ENCODE data around the gene AP4M1.

The AP4M1 gene

DNA sequence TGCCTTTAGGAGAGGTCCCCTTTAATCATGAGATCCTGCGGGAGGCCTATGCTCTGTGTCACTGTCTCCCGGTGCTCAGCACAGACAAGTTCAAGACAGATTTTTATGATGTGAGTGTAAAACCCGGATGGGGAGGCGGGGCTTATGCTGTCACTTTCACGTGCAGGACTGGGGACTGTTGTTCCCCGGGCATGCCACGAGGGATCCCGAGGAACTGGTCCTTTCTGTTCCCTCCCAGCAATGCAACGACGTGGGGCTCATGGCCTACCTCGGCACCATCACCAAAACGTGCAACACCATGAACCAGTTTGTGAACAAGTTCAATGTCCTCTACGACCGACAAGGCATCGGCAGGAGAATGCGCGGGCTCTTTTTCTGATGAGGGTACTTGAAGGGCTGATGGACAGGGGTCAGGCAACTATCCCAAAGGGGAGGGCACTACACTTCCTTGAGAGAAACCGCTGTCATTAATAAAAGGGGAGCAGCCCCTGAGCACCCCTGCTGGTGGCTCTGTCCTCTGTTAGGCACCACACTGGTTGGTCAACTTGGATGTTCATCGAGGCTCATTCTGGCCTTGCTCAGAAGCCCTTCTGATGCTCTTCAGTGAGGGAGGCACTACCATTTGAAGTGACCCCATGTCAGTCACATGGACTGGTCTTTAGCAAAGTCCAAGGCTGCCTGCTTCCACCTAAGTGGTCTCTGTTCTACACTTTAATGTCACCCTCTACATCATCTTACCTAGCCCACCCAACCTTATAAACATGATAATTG, 9.8 kb upstream of the AP4M1 start:
- no peak overlapping the region for H3K4me3 ChIP-seq (ENCODE audit: low read depth, low read length)
- peaks cover 8% of the 10 kb centered on the region for H3K4me1 ChIP-seq (ENCODE audit: control insufficient read depth, insufficient read depth, low read length)
- CTCF ChIA-PET = interaction anchor here (0.7 kb wide), 1 partner anchor 9 kb away, joined by 3 read pairs; no protein-coding TSS in a partner anchor
- POLR2A ChIA-PET = interaction anchor here (1.1 to 7.9 kb wide), 5 partner anchors 9 to 57 kb away, joined by 3 to 115 read pairs (median 4); partner anchors contain the start of genes AP4M1, LAMTOR4, MBLAC1 and MCM7
- no peak overlapping the region; the same call in 1 of the 2 replicates for H3K27ac ChIP-seq (ENCODE audit: extremely low read depth, low read depth, low read length)
- no peaks in the 10 kb centered on the region for H3K9me3 ChIP-seq (ENCODE audit: control insufficient read depth, insufficient read depth, low read depth, low read length)
- peaks cover 30 to 64% of the 10 kb centered on the region in 2 experiments for H3K36me3 ChIP-seq (ENCODE audit: control insufficient read depth in 2 of 2, insufficient read depth in 1 of 2, low read length in 2 of 2)
- TF ChIP-seq ZNF530 (tag by site-specific recombination; IDR thresholded peaks at IDR 0.05; ENCODE audit: low read depth) (no peak), ZNF10 (tag by site-specific recombination; IDR thresholded peaks at IDR 0.05) (0 out of 2 replicates have a peak, but pooled peaks have one; percentile 10), HOXC10 (CRISPR knock-in tag; IDR thresholded peaks at IDR 0.05) (no peak), ZNF174 (tag by site-specific recombination; IDR thresholded peaks at IDR 0.05) (no peak), REST (tag by site-specific recombination; IDR thresholded peaks at IDR 0.05) (no peak), ZXDB (tag by site-specific recombination; IDR thresholded peaks at IDR 0.05) (no peak), ZBTB21 (tag by site-specific recombination; IDR thresholded peaks at IDR 0.05) (no peak), ZBTB8A (tag by site-specific recombination; IDR thresholded peaks at IDR 0.05) (no peak), PRDM10 (tag by site-specific recombination; IDR thresholded peaks at IDR 0.05) (peak; percentile 79), SCRT2 (tag by site-specific recombination; IDR thresholded peaks at IDR 0.05) (no peak), ZNF223 (tag by site-specific recombination; IDR thresholded peaks at IDR 0.05) (no peak), ZEB2 (tag by site-specific recombination; IDR thresholded peaks at IDR 0.05) (peak; percentile 38; the same call in 1 of the 2 replicates), ZNF501 (tag by site-specific recombination; IDR thresholded peaks at IDR 0.05) (no peak), ZNF140 (tag by site-specific recombination; IDR thresholded peaks at IDR 0.05) (no peak), ZNF37A (tag by site-specific recombination; IDR thresholded peaks at IDR 0.05) (no peak), ZNF449 (tag by site-specific recombination; IDR thresholded peaks at IDR 0.05) (0 out of 2 replicates have a peak, but pooled peaks have one; percentile 5), ZNF48 (tag by site-specific recombination; IDR thresholded peaks at IDR 0.05) (no peak), ZNF391 (tag by site-specific recombination; IDR thresholded peaks at IDR 0.05; ENCODE audit: borderline replicate concordance, low read depth) (no peak), ZNF707 (tag by site-specific recombination; IDR thresholded peaks at IDR 0.05) (no peak), SETDB1 (IDR thresholded peaks at IDR 0.05; ENCODE audit: insufficient read length, low read length) (no peak)
- TF ChIP-seq, protein P1, sequence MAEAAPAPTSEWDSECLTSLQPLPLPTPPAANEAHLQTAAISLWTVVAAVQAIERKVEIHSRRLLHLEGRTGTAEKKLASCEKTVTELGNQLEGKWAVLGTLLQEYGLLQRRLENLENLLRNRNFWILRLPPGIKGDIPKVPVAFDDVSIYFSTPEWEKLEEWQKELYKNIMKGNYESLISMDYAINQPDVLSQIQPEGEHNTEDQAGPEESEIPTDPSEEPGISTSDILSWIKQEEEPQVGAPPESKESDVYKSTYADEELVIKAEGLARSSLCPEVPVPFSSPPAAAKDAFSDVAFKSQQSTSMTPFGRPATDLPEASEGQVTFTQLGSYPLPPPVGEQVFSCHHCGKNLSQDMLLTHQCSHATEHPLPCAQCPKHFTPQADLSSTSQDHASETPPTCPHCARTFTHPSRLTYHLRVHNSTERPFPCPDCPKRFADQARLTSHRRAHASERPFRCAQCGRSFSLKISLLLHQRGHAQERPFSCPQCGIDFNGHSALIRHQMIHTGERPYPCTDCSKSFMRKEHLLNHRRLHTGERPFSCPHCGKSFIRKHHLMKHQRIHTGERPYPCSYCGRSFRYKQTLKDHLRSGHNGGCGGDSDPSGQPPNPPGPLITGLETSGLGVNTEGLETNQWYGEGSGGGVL (tag by site-specific recombination; IDR thresholded peaks at IDR 0.05) = no peak
- TF ChIP-seq, protein P2, sequence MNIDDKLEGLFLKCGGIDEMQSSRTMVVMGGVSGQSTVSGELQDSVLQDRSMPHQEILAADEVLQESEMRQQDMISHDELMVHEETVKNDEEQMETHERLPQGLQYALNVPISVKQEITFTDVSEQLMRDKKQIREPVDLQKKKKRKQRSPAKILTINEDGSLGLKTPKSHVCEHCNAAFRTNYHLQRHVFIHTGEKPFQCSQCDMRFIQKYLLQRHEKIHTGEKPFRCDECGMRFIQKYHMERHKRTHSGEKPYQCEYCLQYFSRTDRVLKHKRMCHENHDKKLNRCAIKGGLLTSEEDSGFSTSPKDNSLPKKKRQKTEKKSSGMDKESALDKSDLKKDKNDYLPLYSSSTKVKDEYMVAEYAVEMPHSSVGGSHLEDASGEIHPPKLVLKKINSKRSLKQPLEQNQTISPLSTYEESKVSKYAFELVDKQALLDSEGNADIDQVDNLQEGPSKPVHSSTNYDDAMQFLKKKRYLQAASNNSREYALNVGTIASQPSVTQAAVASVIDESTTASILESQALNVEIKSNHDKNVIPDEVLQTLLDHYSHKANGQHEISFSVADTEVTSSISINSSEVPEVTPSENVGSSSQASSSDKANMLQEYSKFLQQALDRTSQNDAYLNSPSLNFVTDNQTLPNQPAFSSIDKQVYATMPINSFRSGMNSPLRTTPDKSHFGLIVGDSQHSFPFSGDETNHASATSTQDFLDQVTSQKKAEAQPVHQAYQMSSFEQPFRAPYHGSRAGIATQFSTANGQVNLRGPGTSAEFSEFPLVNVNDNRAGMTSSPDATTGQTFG (tag by site-specific recombination; IDR thresholded peaks at IDR 0.05; ENCODE audit: borderline replicate concordance) = no peak
- TF ChIP-seq, protein P3, sequence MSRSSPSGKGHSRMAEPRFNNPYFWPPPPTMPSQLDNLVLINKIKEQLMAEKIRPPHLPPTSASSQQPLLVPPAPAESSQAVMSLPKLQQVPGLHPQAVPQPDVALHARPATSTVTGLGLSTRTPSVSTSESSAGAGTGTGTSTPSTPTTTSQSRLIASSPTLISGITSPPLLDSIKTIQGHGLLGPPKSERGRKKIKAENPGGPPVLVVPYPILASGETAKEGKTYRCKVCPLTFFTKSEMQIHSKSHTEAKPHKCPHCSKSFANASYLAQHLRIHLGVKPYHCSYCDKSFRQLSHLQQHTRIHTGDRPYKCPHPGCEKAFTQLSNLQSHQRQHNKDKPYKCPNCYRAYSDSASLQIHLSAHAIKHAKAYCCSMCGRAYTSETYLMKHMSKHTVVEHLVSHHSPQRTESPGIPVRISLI (tag by site-specific recombination; IDR thresholded peaks at IDR 0.05) = no peak
